ENCODE measurements around the gene NPC1L1. TPM values are rescaled to one million over a fixed set of nuclear protein-coding genes. Genes with fewer than 3 reads are reported as not detected.
A peak's percentile ranks its signal among the peaks of the same experiment; 100 is the strongest.

Gene NPC1L1
- polyA plus RNA-seq, 1 donor from 2014 or later: not detected

DNA sequence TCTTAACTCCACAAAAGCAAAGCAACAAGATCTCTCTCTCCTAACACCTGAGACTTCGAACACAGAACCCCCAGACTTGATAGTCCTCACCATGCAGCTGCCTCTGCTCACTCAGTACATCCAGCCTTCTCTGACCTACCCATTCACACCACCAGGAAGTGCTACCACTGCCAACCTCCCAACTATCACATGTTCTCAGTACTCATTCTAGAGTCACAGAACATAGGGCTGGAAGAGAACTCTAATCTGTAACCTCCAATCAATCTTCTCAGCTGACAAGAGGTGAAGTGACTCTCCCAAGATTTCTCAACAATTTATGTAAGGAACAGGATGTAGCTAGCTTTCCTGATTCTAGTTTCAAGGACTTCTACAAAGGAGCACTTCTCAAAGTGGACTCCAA lies 54.4 kb downstream of the NPC1L1 start:
- Histone ChIP-seq H4K20me1 (ENCODE audit: insufficient read depth) (no peaks in the 10 kb centered on the region), H3K79me2 (replicated peaks; ENCODE audit: insufficient read depth, low read length) (peaks cover 47% of the 10 kb centered on the region), H3K9ac (ENCODE audit: low read length) (no peak overlapping the region), H2AFZ (ENCODE audit: low read depth, low read length) (no peak overlapping the region), H3K4me3 (ENCODE audit: low read length) (peak overlapping the region; percentile 35), H3K27me3 (ENCODE audit: insufficient read depth, low read depth, low read length) (no peaks in the 10 kb centered on the region), H3K36me3 (ENCODE audit: insufficient read depth, low read length) (peaks cover 14% of the 10 kb centered on the region), H3K27ac (ENCODE audit: low read length) (no peak overlapping the region), H3K9me3 (ENCODE audit: low read length) (no peaks in the 10 kb centered on the region), H3F3A (ENCODE audit: insufficient read depth, low read length, poor library complexity, severe bottlenecking) (no peaks in the 10 kb centered on the region), H3K4me2 (ENCODE audit: low read length) (no peak overlapping the region), H3K9me2 (ENCODE audit: insufficient read depth, low read length) (no peaks in the 10 kb centered on the region)
- TF ChIP-seq MXI1 (conservative IDR thresholded peaks at IDR 0.05; ENCODE audit: poor library complexity, severe bottlenecking): no peak
- no peak for TF ChIP-seq RAD21 (conservative IDR thresholded peaks at IDR 0.05)
- no peak for TF ChIP-seq TAF1 (IDR thresholded peaks at IDR 0.05; ENCODE audit: low read depth)
- TF ChIP-seq EP300 (conservative IDR thresholded peaks at IDR 0.05; ENCODE audit: poor library complexity, severe bottlenecking): no peak
- TF ChIP-seq, protein P1, sequence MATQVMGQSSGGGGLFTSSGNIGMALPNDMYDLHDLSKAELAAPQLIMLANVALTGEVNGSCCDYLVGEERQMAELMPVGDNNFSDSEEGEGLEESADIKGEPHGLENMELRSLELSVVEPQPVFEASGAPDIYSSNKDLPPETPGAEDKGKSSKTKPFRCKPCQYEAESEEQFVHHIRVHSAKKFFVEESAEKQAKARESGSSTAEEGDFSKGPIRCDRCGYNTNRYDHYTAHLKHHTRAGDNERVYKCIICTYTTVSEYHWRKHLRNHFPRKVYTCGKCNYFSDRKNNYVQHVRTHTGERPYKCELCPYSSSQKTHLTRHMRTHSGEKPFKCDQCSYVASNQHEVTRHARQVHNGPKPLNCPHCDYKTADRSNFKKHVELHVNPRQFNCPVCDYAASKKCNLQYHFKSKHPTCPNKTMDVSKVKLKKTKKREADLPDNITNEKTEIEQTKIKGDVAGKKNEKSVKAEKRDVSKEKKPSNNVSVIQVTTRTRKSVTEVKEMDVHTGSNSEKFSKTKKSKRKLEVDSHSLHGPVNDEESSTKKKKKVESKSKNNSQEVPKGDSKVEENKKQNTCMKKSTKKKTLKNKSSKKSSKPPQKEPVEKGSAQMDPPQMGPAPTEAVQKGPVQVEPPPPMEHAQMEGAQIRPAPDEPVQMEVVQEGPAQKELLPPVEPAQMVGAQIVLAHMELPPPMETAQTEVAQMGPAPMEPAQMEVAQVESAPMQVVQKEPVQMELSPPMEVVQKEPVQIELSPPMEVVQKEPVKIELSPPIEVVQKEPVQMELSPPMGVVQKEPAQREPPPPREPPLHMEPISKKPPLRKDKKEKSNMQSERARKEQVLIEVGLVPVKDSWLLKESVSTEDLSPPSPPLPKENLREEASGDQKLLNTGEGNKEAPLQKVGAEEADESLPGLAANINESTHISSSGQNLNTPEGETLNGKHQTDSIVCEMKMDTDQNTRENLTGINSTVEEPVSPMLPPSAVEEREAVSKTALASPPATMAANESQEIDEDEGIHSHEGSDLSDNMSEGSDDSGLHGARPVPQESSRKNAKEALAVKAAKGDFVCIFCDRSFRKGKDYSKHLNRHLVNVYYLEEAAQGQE (IDR thresholded peaks at IDR 0.05; ENCODE audit: borderline replicate concordance): no peak
- TF ChIP-seq POLR2AphosphoS5 (IDR thresholded peaks at IDR 0.05): no peak
- no peak for TF ChIP-seq EZH2 (IDR thresholded peaks at IDR 0.05; ENCODE audit: borderline replicate concordance, insufficient read depth, low read length, poor library complexity, severe bottlenecking)
- TF ChIP-seq, protein P2, sequence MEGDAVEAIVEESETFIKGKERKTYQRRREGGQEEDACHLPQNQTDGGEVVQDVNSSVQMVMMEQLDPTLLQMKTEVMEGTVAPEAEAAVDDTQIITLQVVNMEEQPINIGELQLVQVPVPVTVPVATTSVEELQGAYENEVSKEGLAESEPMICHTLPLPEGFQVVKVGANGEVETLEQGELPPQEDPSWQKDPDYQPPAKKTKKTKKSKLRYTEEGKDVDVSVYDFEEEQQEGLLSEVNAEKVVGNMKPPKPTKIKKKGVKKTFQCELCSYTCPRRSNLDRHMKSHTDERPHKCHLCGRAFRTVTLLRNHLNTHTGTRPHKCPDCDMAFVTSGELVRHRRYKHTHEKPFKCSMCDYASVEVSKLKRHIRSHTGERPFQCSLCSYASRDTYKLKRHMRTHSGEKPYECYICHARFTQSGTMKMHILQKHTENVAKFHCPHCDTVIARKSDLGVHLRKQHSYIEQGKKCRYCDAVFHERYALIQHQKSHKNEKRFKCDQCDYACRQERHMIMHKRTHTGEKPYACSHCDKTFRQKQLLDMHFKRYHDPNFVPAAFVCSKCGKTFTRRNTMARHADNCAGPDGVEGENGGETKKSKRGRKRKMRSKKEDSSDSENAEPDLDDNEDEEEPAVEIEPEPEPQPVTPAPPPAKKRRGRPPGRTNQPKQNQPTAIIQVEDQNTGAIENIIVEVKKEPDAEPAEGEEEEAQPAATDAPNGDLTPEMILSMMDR (IDR thresholded peaks at IDR 0.05; ENCODE audit: poor library complexity, severe bottlenecking): no peak
- no peak for TF ChIP-seq SMC3 (conservative IDR thresholded peaks at IDR 0.05; ENCODE audit: poor library complexity)

GRCh38 chr7:44486001-44486400 lies 55.1 kb downstream of the NPC1L1 start:
- Histone ChIP-seq H3K9me3 (ENCODE audit: low read length) (no peaks in the 10 kb centered on the region), H3K4me3 (ENCODE audit: low read length) (peak overlapping the region; percentile 35), H3K79me2 (replicated peaks; ENCODE audit: insufficient read depth, low read length) (peaks cover 47% of the 10 kb centered on the region), H3K27ac (ENCODE audit: low read length) (no peak overlapping the region), H3K36me3 (ENCODE audit: insufficient read depth, low read length) (peaks cover 14% of the 10 kb centered on the region), H3K9me2 (ENCODE audit: insufficient read depth, low read length) (no peaks in the 10 kb centered on the region), H3K9ac (ENCODE audit: low read length) (no peak overlapping the region), H2AFZ (ENCODE audit: low read depth, low read length) (no peak overlapping the region), H3K27me3 (ENCODE audit: insufficient read depth, low read depth, low read length) (no peaks in the 10 kb centered on the region), H3K4me2 (ENCODE audit: low read length) (no peak overlapping the region), H4K20me1 (ENCODE audit: insufficient read depth) (no peaks in the 10 kb centered on the region), H3F3A (ENCODE audit: insufficient read depth, low read length, poor library complexity, severe bottlenecking) (no peaks in the 10 kb centered on the region)
- no peak for TF ChIP-seq EP300 (conservative IDR thresholded peaks at IDR 0.05; ENCODE audit: poor library complexity, severe bottlenecking)
- TF ChIP-seq EZH2 (IDR thresholded peaks at IDR 0.05; ENCODE audit: borderline replicate concordance, insufficient read depth, low read length, poor library complexity, severe bottlenecking): no peak
- TF ChIP-seq, protein P2 (IDR thresholded peaks at IDR 0.05; ENCODE audit: poor library complexity, severe bottlenecking): no peak
- no peak for TF ChIP-seq TAF1 (IDR thresholded peaks at IDR 0.05; ENCODE audit: low read depth)
- TF ChIP-seq POLR2AphosphoS5 (IDR thresholded peaks at IDR 0.05): no peak
- TF ChIP-seq, protein P1 (IDR thresholded peaks at IDR 0.05; ENCODE audit: borderline replicate concordance): no peak
- TF ChIP-seq MXI1 (conservative IDR thresholded peaks at IDR 0.05; ENCODE audit: poor library complexity, severe bottlenecking): no peak
- TF ChIP-seq RAD21 (conservative IDR thresholded peaks at IDR 0.05): no peak
- TF ChIP-seq SMC3 (conservative IDR thresholded peaks at IDR 0.05; ENCODE audit: poor library complexity): no peak

Data from neural cell (in vitro differentiated cells).